Muscle of leg (tissue), 11 donors: ENCODE results near the gene SLC5A11. TPM values are rescaled to one million over a fixed set of nuclear protein-coding genes. Genes with fewer than 3 reads are reported as not detected.
"Not testable (repeated sequence)": the region's sequence is repeated elsewhere in the genome, so short reads cannot be mapped to it uniquely, and the experiment has no call there.

Experiments used
- DNase-seq: peaks from one replicate; pipeline ENCODE4 v3.0.0; 2013
- H3K27ac ChIP-seq: one replicate; pipeline ENCODE4 v1.5.1; 2013; ENCODE audit warnings: mild to moderate bottlenecking, low read length, control low read depth
- H3K27me3 ChIP-seq: one replicate; pipeline ENCODE4 v1.6.1; 2013; ENCODE audit warnings: low read length; ENCODE audit not compliant: control insufficient read depth, insufficient read depth
- H3K36me3 ChIP-seq: one replicate; pipeline ENCODE4 v1.6.1; 2013; ENCODE audit warnings: low read length; ENCODE audit not compliant: control insufficient read depth, insufficient read depth
- H3K4me1 ChIP-seq: one replicate; pipeline ENCODE4 v1.6.1; 2013; ENCODE audit warnings: low read length; ENCODE audit not compliant: control insufficient read depth, insufficient read depth
- H3K4me3 ChIP-seq: one replicate; pipeline ENCODE4 v1.5.1; 2013; ENCODE audit warnings: low read length, control low read depth
- H3K9me3 ChIP-seq: replicated peaks from 2 replicates; pipeline ENCODE4 v1.6.1; 2013; ENCODE audit warnings: low read depth, low read length; ENCODE audit not compliant: control insufficient read depth
- WGBS: methylation state at CpG from one replicate; pipeline ENCODE4 v1.1.5; 2013; ENCODE audit warnings: missing lambda C conversion rate; ENCODE audit not compliant: insufficient coverage; 5-methylcytosine and 5-hydroxymethylcytosine counted together
- polyA plus RNA-seq, 8 donors: library from polyadenylated mRNA; unstranded; fragments of 120-200 nt; gene quantifications; one replicate each; pipeline versions ENCODE4 v1.2.1 to v1.2.3, GENCODE V29; 2013; ENCODE audit warnings: inconsistent platforms in 1 of 8, low replicate concordance in 1 of 8; ENCODE audit not compliant: insufficient read length in 8 of 8, insufficient read depth in 1 of 8
- total RNA-seq: library from RNA; stranded (reverse); fragments of 120-200 nt; gene quantifications from one replicate; pipeline ENCODE4 v1.2.4, GENCODE V29; 2013

SLC5A11 gene
- total and polyA plus RNA-seq, 9 donors: 0.04 to 0.37 (median 0.16) TPM; not detected in 4

DNA sequence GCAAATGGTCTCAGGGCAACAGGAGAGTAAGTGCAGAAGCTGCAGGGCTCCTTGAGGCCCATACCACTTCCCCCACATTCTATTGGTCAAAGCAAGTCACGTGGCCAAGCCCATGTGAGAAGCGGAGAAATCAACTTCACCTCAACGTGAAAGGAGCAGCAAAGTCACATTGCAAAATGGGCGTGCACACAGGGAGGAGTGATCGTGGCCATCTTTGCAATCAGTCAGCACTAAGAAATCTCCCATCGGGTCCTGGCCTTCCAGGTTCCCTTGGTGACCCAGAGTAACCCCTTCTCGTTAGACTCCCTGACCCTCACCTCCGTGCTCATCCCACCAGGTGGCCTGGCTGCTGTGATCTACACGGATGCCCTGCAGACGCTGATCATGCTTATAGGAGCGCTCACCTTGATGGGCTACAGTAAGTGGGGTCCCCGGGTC, 38.0 kb downstream of the SLC5A11 start:
- no peaks in the 10 kb centered on the region for H3K4me1 ChIP-seq
- H3K27me3 ChIP-seq: no peaks in the 10 kb centered on the region
- 67% methylated on average over 9 of the region's 12 CpGs for WGBS
- DNase-seq: no peak
- H3K27ac ChIP-seq: no peak overlapping the region
- H3K36me3 ChIP-seq: no peaks in the 10 kb centered on the region
- no peak overlapping the region for H3K4me3 ChIP-seq
- no peaks in the 10 kb centered on the region for H3K9me3 ChIP-seq

DNA sequence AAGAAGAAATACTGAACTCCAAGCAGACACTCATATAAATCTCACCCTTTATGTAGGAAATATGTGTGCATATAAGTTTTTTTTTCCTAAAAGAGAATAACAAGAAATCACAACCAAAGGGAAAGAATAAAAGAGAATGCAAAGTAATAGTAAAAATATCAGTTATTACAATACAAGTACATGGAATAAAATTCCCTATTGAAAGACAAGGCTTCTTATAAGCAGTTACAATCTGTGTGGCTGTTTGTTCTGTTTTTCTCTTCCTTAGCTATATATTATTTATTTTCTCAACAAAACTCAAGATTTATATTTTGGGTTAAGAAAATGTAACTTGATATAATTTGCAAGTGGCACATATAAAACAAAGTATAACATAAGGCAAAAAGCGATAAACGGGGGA, 41.7 kb downstream of the SLC5A11 start:
- H3K4me3 ChIP-seq: no peak overlapping the region
- H3K27ac ChIP-seq: no peak overlapping the region
- no peaks in the 10 kb centered on the region for H3K4me1 ChIP-seq
- no peaks in the 10 kb centered on the region for H3K27me3 ChIP-seq
- no CpG with 5 or more reads among the region's 2 CpGs for WGBS
- no peaks in the 10 kb centered on the region for H3K9me3 ChIP-seq
- no peak for DNase-seq
- no peaks in the 10 kb centered on the region for H3K36me3 ChIP-seq

DNA sequence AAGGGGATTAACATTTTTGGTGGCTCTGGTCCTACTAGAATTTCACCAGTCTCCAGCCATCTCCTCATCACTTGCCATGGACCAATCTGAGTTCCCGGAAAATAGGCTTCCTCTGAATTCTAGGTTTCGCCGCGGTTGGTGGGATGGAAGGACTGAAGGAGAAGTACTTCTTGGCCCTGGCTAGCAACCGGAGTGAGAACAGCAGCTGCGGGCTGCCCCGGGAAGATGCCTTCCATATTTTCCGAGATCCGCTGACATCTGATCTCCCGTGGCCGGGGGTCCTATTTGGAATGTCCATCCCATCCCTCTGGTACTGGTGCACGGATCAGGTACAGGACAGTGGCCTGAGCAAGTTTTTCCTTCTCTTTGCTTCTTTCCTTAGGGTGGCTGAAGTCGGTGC, 45.0 kb downstream of the SLC5A11 start:
- no peak overlapping the region for H3K4me3 ChIP-seq
- no peak for DNase-seq

DNA sequence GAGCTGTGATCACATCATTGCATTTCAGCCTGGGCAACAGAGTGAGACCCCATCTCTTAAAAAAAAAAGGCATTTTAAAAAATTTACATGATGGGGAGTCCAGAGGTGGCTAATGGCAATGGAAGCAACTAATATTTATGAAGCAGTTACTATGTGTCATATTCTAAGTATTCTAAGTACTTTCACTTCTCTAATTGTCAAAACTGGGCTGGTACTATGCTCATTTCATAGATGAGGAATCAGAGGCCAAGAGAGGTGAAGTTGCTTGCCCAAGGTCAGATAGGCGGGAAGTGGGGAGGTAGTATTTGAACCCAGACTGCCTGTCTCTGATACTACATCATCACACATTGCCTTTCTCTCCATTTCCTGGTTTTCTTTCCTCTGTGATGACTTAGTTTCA, 50.7 kb downstream of the SLC5A11 start:
- no CpG with 5 or more reads among the region's 1 CpG for WGBS
- DNase-seq: no peak
- Histone ChIP-seq H3K27me3 (no peaks in the 10 kb centered on the region), H3K4me1 (no peaks in the 10 kb centered on the region), H3K9me3 (no peaks in the 10 kb centered on the region), H3K27ac (no peak overlapping the region), H3K4me3 (no peak overlapping the region), H3K36me3 (no peaks in the 10 kb centered on the region)

More for the DNA sequence above, 45.0 kb downstream of the SLC5A11 start:
- WGBS: 72% methylated on average over 11 of the region's 13 CpGs
- no peak overlapping the region for H3K27ac ChIP-seq
- H3K36me3 ChIP-seq: no peaks in the 10 kb centered on the region
- H3K4me1 ChIP-seq: no peaks in the 10 kb centered on the region
- no peaks in the 10 kb centered on the region for H3K27me3 ChIP-seq
- no peaks in the 10 kb centered on the region for H3K9me3 ChIP-seq

DNA sequence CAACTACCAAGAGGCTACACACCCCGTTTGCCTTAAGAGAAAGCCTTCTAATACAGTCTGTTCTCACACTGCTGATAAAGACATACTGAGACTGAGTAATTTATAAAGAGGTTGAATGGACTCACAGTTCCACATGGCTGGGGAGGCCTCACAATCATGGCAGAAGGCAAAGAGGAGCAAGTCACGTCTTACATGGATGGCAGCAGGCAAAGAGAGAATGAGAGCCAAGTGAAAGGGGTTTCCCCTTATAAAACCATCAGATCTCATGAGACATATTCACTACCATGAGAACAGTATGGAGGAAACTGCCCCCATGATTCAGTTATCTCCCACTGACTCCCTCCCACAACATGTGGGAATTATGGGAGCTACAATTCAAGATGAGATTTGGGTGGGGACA, 51.8 kb downstream of the SLC5A11 start:
- H3K4me1 ChIP-seq, H3K36me3 ChIP-seq, DNase-seq, H3K9me3 ChIP-seq, H3K27ac ChIP-seq, H3K4me3 ChIP-seq, H3K27me3 ChIP-seq: not testable (repeated sequence)
- no CpG with 5 or more reads among the region's 2 CpGs for WGBS

DNA sequence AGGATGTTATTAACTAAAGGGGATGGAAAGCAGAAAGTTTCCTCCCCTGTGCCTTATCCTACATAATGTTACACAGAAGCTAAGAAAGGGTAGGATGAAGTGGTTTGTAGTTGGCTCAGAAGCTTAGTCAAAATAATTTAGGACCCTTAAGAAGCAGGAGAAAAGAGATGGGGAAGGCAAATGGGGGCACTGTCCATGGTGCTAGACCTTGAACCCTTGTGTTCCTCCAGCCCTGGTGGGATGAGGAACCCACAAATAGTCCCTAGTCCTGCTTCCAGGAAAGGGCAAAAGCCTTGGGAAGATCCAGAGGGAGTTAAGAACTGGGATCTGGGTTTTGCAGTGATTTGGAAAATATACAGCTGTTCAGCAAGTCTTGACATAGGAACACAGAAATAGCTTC, 54.5 kb downstream of the SLC5A11 start:
- Histone ChIP-seq H3K27ac (no peak overlapping the region), H3K4me1 (no peaks in the 10 kb centered on the region), H3K36me3 (no peaks in the 10 kb centered on the region), H3K27me3 (no peaks in the 10 kb centered on the region), H3K9me3 (no peaks in the 10 kb centered on the region), H3K4me3 (no peak overlapping the region)
- DNase-seq: no peak

DNA sequence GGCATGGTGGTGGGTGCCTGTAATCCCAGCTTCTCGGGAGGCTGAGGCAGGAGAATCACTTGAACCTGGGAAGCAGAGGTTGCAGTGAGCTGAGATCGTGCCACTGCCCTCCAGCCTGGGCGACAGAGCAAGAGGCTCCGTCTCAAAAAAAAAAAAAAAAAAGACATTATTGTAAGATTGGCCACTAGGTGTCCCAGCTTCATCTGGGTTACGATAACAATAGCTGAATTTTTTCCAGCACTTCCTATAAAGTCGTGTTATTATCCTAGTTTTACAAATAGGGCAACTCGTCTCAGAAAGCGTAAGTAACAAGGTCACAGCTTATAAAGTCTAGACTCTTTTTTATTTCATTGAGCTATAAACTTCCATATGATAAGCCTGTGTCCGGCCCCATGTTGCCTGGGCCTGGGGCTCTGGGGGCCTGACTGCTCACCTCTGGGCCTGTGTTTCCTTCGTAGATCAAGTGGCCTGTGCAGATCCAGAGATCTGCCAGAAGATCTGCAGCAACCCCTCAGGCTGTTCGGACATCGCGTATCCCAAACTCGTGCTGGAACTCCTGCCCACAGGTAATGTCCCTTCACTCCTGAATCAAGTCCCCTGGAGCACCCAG, 60.5 kb downstream of the SLC5A11 start:
- WGBS: 74% methylated on average over 9 of the region's 14 CpGs
- H3K4me1 ChIP-seq: no peaks in the 10 kb centered on the region
- H3K27me3 ChIP-seq: no peaks in the 10 kb centered on the region
- H3K9me3 ChIP-seq: no peaks in the 10 kb centered on the region
- H3K4me3 ChIP-seq: no peak overlapping the region
- DNase-seq: peak; percentile 22
- no peaks in the 10 kb centered on the region for H3K36me3 ChIP-seq
- H3K27ac ChIP-seq: no peak overlapping the region

DNA sequence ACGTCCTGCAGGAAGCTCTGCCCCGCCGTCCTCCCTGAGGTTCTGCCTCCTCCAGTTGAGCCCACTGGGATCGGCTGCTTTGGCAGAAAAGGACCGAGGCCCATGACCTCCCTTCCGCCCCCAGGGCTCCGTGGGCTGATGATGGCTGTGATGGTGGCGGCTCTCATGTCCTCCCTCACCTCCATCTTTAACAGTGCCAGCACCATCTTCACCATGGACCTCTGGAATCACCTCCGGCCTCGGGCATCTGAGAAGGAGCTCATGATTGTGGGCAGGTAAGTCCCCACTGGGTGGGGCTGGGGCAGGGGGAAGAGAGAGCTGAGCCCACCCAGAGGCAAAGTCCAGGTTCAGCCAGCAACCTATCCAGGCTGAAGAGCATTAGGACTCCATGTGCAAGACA, 61.1 kb downstream of the SLC5A11 start:
- Histone ChIP-seq H3K4me1 (no peaks in the 10 kb centered on the region), H3K9me3 (no peaks in the 10 kb centered on the region), H3K4me3 (no peak overlapping the region), H3K27me3 (no peaks in the 10 kb centered on the region), H3K36me3 (no peaks in the 10 kb centered on the region), H3K27ac (no peak overlapping the region)
- WGBS: 86% methylated on average over 5 of the region's 10 CpGs
- no peak for DNase-seq

DNA sequence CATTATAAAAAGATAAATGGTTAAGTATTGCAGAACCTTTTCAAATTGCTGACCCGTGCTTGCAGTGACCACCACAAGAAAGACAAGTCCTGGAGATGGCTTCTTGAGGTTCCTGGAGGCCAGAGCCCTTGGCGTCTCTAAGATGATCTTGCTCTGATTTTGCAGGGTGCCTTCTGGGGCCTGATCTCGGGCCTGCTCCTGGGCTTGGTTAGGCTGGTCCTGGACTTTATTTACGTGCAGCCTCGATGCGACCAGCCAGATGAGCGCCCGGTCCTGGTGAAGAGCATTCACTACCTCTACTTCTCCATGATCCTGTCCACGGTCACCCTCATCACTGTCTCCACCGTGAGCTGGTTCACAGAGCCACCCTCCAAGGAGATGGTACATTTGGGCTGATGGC, 63.0 kb downstream of the SLC5A11 start:
- no peaks in the 10 kb centered on the region for H3K9me3 ChIP-seq
- no peaks in the 10 kb centered on the region for H3K36me3 ChIP-seq
- H3K4me3 ChIP-seq: no peak overlapping the region
- no peaks in the 10 kb centered on the region for H3K27me3 ChIP-seq
- DNase-seq: no peak
- no peak overlapping the region for H3K27ac ChIP-seq
- H3K4me1 ChIP-seq: no peaks in the 10 kb centered on the region
- WGBS: 96% methylated on average over 6 of the region's 10 CpGs

DNA sequence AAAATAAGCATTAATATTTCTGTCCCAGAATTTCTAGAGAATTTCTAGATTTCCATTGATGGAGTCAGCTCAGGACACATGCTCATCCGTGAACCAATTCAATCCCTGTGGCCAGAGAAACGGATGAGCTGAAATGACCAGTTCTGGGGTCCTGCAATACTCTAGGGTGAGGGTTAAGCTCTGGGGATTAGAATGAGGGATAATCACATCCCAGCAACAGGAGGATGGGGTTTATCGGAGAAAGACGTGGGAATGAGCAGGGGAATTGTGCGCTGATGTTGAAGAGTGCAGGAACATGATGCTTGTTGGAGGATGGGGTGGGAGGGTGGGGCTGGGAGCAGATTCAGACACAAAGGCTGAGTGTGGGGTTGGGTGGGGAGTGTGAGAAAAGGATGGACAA, 64.1 kb downstream of the SLC5A11 start:
- H3K4me3 ChIP-seq: no peak overlapping the region
- WGBS: 89% methylated on average over 3 of the region's 5 CpGs
- no peak overlapping the region for H3K27ac ChIP-seq
- no peak for DNase-seq
- H3K9me3 ChIP-seq: peaks cover under 1% of the 10 kb centered on the region
- H3K36me3 ChIP-seq: no peaks in the 10 kb centered on the region
- no peaks in the 10 kb centered on the region for H3K27me3 ChIP-seq
- no peaks in the 10 kb centered on the region for H3K4me1 ChIP-seq

DNA sequence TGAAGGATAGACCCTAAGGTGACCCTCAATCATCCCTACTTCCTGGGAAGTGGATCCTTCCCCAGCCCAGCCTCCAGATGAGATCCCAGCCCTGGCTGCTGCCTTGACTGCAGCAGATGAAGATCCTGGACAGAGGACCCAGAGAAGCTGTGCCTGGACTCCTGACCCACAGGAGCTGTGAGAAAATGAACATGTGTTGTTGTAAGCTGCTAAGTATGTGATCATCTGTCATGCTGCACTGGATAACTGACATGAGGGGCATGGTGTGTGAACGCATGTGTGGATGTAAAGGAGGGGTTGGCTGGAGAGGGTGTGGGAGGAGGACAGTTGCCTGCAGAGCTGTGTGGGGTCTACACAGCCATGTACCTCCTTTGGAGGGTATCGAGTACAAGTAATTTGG, 69.3 kb downstream of the SLC5A11 start:
- peaks cover 20% of the 10 kb centered on the region for H3K36me3 ChIP-seq
- no peak for DNase-seq
- no peak overlapping the region for H3K4me3 ChIP-seq
- WGBS: 57% methylated on average over 2 of the region's 2 CpGs
- no peaks in the 10 kb centered on the region for H3K4me1 ChIP-seq
- H3K9me3 ChIP-seq: peaks cover 2% of the 10 kb centered on the region
- H3K27me3 ChIP-seq: no peaks in the 10 kb centered on the region
- H3K27ac ChIP-seq: no peak overlapping the region
